ENCODE measurements around the gene MYNN. TPM values are rescaled to one million over a fixed set of nuclear protein-coding genes. Genes with fewer than 3 reads are reported as not detected.

The MYNN gene
- total RNA-seq, 1 donor from 2014 or later, result 23.6 TPM

DNA sequence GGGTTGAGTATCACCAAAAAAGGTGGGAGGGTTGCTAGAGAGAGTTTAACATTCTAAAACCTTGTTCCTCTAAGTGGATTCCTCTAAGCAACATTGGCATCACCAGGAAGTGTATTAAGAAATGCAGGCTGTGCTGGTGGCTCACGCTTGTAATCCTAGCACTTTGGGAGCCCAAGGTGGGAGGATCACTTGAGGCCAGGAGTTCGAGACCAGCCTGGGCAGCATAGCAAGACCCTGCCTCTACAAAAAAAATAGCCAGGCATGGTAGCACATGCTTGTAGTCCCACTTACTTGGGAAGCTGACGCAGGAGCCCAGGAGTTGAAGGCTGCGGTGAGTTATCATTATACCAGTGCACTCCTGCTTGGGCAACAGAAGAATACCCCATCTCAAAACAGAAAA is 4.6 kb downstream of the MYNN start:
- peaks cover 19% of the 10 kb centered on the region for H3K4me1 Mint-ChIP-seq
- H3K27me3 ChIP-seq, result no peaks in the 10 kb centered on the region

GRCh38 chr3:169780742-169781141 is 7.5 kb downstream of the MYNN start:
- Histone ChIP-seq H3K27me3 (no peaks in the 10 kb centered on the region), H3K27ac (no peak overlapping the region), H2AFZ (replicated peaks) (no peak overlapping the region), H4K20me1 (ENCODE audit: low read depth) (no peaks in the 10 kb centered on the region), H3K4me3 (no peak overlapping the region), H3K9me3 (ENCODE audit: low read depth) (no peaks in the 10 kb centered on the region), H3K4me1 (no peaks in the 10 kb centered on the region), H3K79me2 (ENCODE audit: low read depth) (peaks cover 13% of the 10 kb centered on the region), H3K9ac (no peak overlapping the region), H3K36me3 (peaks cover 36% of the 10 kb centered on the region), H3F3A (ENCODE audit: low read depth) (no peaks in the 10 kb centered on the region), H3K4me2 (no peak overlapping the region)
- DNase-seq (ENCODE audit: low spot score), result no peak
- H3K4me1 Mint-ChIP-seq, result peaks cover 4% of the 10 kb centered on the region
- H3K36me3 Mint-ChIP-seq, result peaks cover 25% of the 10 kb centered on the region
- H3K4me3 Mint-ChIP-seq, result no peak overlapping the region
- no peak for TF ChIP-seq EZH2phosphoT487 (IDR thresholded peaks at IDR 0.05)
- TF ChIP-seq EZH2 (IDR thresholded peaks at IDR 0.05), result no peak
- no peak for TF ChIP-seq CTCF (IDR thresholded peaks at IDR 0.05)
- no peaks in the 10 kb centered on the region for H3K9me3 Mint-ChIP-seq
- H3K27me3 Mint-ChIP-seq (ENCODE audit: insufficient read depth, low read depth), result no peaks in the 10 kb centered on the region
- H3K27ac Mint-ChIP-seq, result no peak overlapping the region

More for the DNA sequence above, 4.6 kb downstream of the MYNN start:
- DNase-seq (ENCODE audit: low spot score), result no peak
- Mint-ChIP-seq H3K27ac (no peak overlapping the region), H3K4me3 (no peak overlapping the region), H3K9me3 (no peaks in the 10 kb centered on the region), H3K27me3 (ENCODE audit: insufficient read depth, low read depth) (no peaks in the 10 kb centered on the region), H3K36me3 (peaks cover 29% of the 10 kb centered on the region)
- H3K4me3 ChIP-seq, result no peak overlapping the region
- H3K36me3 ChIP-seq, result peaks cover 30% of the 10 kb centered on the region
- H3F3A ChIP-seq (ENCODE audit: low read depth), result peaks cover 9% of the 10 kb centered on the region
- H3K79me2 ChIP-seq (ENCODE audit: low read depth), result peaks cover 38% of the 10 kb centered on the region
- no peak overlapping the region for H3K4me2 ChIP-seq
- no peak overlapping the region for H3K27ac ChIP-seq
- no peak overlapping the region for H2AFZ ChIP-seq (replicated peaks)
- H3K9me3 ChIP-seq (ENCODE audit: low read depth), result no peaks in the 10 kb centered on the region
- H4K20me1 ChIP-seq (ENCODE audit: low read depth), result no peaks in the 10 kb centered on the region
- H3K9ac ChIP-seq, result no peak overlapping the region
- H3K4me1 ChIP-seq, result peaks cover 8% of the 10 kb centered on the region
- TF ChIP-seq EZH2phosphoT487 (IDR thresholded peaks at IDR 0.05), result no peak

DNA sequence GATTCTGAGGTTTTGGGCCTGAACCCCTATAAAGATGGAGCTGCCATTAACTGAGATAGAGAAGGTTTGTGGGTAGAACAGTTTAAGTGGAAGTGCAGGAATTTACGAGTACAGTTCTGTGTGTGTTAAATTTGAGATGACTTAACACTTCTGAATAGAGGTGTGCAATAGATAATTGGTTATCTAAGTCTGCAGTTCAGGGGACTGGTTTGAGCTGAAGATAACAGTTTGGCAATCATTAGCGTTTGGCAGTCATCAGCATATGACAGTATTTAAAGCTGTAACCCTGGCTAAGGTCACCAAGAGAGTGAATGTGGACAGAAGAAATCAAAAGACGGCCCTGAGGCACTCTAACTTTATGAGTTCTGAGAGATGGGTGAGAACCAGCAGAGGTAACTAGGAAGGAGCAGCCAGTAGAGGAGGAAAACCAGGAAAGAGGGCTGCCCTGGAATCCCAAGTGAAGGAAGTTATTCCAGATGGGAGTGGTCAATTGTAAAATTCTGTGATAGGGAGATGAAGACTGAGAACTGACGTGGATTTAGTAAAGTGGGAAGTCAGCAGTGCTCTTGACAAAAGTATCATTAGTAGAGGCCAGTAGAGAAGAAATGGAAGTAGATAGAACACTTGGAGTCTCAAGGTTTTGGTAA is 8.1 kb downstream of the MYNN start:
- H4K20me1 ChIP-seq (ENCODE audit: low read depth), result no peaks in the 10 kb centered on the region
- TF ChIP-seq EZH2phosphoT487 (IDR thresholded peaks at IDR 0.05), result no peak
- TF ChIP-seq CTCF (IDR thresholded peaks at IDR 0.05), result no peak
- no peak for TF ChIP-seq EZH2 (IDR thresholded peaks at IDR 0.05)
- no peaks in the 10 kb centered on the region for H3K9me3 ChIP-seq (ENCODE audit: low read depth)
- H3K79me2 ChIP-seq (ENCODE audit: low read depth), result peaks cover 8% of the 10 kb centered on the region
- peaks cover 33% of the 10 kb centered on the region for H3K36me3 ChIP-seq
- no peaks in the 10 kb centered on the region for H3K27me3 ChIP-seq
- DNase-seq (ENCODE audit: low spot score), result no peak
- Mint-ChIP-seq H3K9me3 (no peaks in the 10 kb centered on the region), H3K4me1 (no peaks in the 10 kb centered on the region), H3K4me3 (no peak overlapping the region), H3K27me3 (ENCODE audit: insufficient read depth, low read depth) (no peaks in the 10 kb centered on the region), H3K36me3 (peaks cover 22% of the 10 kb centered on the region), H3K27ac (no peak overlapping the region)
- no peak overlapping the region for H3K4me2 ChIP-seq
- H3K4me1 ChIP-seq, result no peaks in the 10 kb centered on the region
- H2AFZ ChIP-seq (replicated peaks), result no peak overlapping the region
- H3K27ac ChIP-seq, result no peak overlapping the region
- no peak overlapping the region for H3K4me3 ChIP-seq
- H3K9ac ChIP-seq, result no peak overlapping the region
- H3F3A ChIP-seq (ENCODE audit: low read depth), result no peaks in the 10 kb centered on the region

- no peak overlapping the region for H3K27ac Mint-ChIP-seq
- no peak for TF ChIP-seq CTCF (IDR thresholded peaks at IDR 0.05)
- no peak for TF ChIP-seq EZH2phosphoT487 (IDR thresholded peaks at IDR 0.05)
- no peak for TF ChIP-seq EZH2 (IDR thresholded peaks at IDR 0.05)
- no peaks in the 10 kb centered on the region for H3K9me3 ChIP-seq (ENCODE audit: low read depth)
- no peak overlapping the region for H3K4me3 Mint-ChIP-seq
- H3K27ac ChIP-seq, result no peak overlapping the region
- no peaks in the 10 kb centered on the region for H3K9me3 Mint-ChIP-seq
- H3K36me3 ChIP-seq, result peaks cover 20% of the 10 kb centered on the region
- H3K9ac ChIP-seq, result no peak overlapping the region
- H3F3A ChIP-seq (ENCODE audit: low read depth), result no peaks in the 10 kb centered on the region
- no peak for DNase-seq (ENCODE audit: low spot score)
- H3K4me2 ChIP-seq, result no peak overlapping the region
- H3K4me1 ChIP-seq, result no peaks in the 10 kb centered on the region
- H3K36me3 Mint-ChIP-seq, result peaks cover 11% of the 10 kb centered on the region
- H2AFZ ChIP-seq (replicated peaks), result no peak overlapping the region
- H3K4me3 ChIP-seq, result no peak overlapping the region
- no peaks in the 10 kb centered on the region for H3K4me1 Mint-ChIP-seq
- H3K27me3 Mint-ChIP-seq (ENCODE audit: insufficient read depth, low read depth), result no peaks in the 10 kb centered on the region
- no peaks in the 10 kb centered on the region for H3K27me3 ChIP-seq
- no peaks in the 10 kb centered on the region for H4K20me1 ChIP-seq (ENCODE audit: low read depth)
- H3K79me2 ChIP-seq (ENCODE audit: low read depth), result no peaks in the 10 kb centered on the region
Measured at GRCh38 chr3:169787120-169787519, 13.9 kb downstream of the MYNN start.

All from neural progenitor cell (in vitro differentiated cells).